PC-9 (cell line): ENCODE results near the gene HOXA2. TPM values are rescaled to one million over a fixed set of nuclear protein-coding genes. Genes with fewer than 3 reads are reported as not detected.

ENCODE experiments used
- BruUV-seq: library from RNA; stranded (reverse); fragments of 400-500 nt; replicated peaks from 2 replicates; lab custom pipeline; 2021; lab: Mats Ljungman, UMichigan
- CTCF ChIA-PET: fragments of 300-600 bp; sonication (Branson Sonifier 250); formaldehyde crosslinking; loops from one replicate; lab custom pipeline; 2022; ENCODE audit warnings: antibody characterized with exemption; lab: Charles Lee
- POLR2A ChIA-PET: fragments of 300-600 bp; sonication (Branson Sonifier 250); formaldehyde crosslinking; loops from one replicate; lab custom pipeline; 2022; ENCODE audit warnings: antibody characterized with exemption; ENCODE audit not compliant: unreplicated experiment; lab: Charles Lee
- DNase-seq, 2 experiments: peaks; one replicate each; pipeline versions ENCODE4 v3.0.0 to v3.0.0-alpha.2; 2015 to 2022; ENCODE audit warnings: mixed read lengths in 1 of 2
- H2AFZ ChIP-seq: fragments of 200-600 bp; sonication (generic); 2 replicates; pipeline ENCODE4 v1.8.1; 2017; ENCODE audit warnings: antibody characterized with exemption
- H3F3A ChIP-seq: fragments of 200-600 bp; sonication (generic); 2 replicates; pipeline ENCODE4 v1.8.1; 2017; ENCODE audit warnings: antibody characterized with exemption, mild to moderate bottlenecking, low read depth; ENCODE audit not compliant: insufficient read depth
- H3K27ac ChIP-seq: fragments of 200-600 bp; sonication (generic); 2 replicates; pipeline ENCODE4 v1.6.1; 2016; ENCODE audit warnings: mixed run types
- H3K27me3 ChIP-seq: fragments of 200-600 bp; sonication (generic); 2 replicates; pipeline ENCODE4 v1.6.1; 2016; ENCODE audit warnings: low read depth, mixed run types; ENCODE audit not compliant: insufficient read depth
- H3K36me3 ChIP-seq: fragments of 200-600 bp; sonication (generic); 2 replicates; pipeline ENCODE4 v1.6.1; 2016; ENCODE audit warnings: low read depth, mixed run types
- H3K4me1 ChIP-seq: fragments of 200-600 bp; sonication (generic); replicated peaks from 2 replicates; pipeline ENCODE4 v1.6.1; 2016; ENCODE audit warnings: mixed run types; ENCODE audit not compliant: insufficient read depth
- H3K4me2 ChIP-seq: fragments of 200-600 bp; sonication (generic); 2 replicates; pipeline ENCODE4 v1.6.1; 2017; ENCODE audit warnings: mixed run types
- H3K4me3 ChIP-seq: fragments of 200-600 bp; sonication (generic); 2 replicates; pipeline ENCODE4 v1.6.1; 2016; ENCODE audit warnings: mixed run types
- H3K79me2 ChIP-seq: fragments of 200-600 bp; sonication (generic); 2 replicates; pipeline ENCODE4 v1.6.1; 2017; ENCODE audit warnings: low read depth, mixed run types
- H3K9me2 ChIP-seq: fragments of 200-600 bp; sonication (generic); 2 replicates; pipeline ENCODE4 v1.8.1; 2017; ENCODE audit warnings: mild to moderate bottlenecking; ENCODE audit not compliant: insufficient read depth
- H3K9me3 ChIP-seq: fragments of 200-600 bp; sonication (generic); 2 replicates; pipeline ENCODE4 v1.8.1; 2016; ENCODE audit warnings: low read depth; ENCODE audit not compliant: insufficient read depth
- H4K20me1 ChIP-seq: fragments of 200-600 bp; sonication (generic); 2 replicates; pipeline ENCODE4 v1.8.1; 2017; ENCODE audit not compliant: insufficient read depth
- EZH2 ChIP-seq: fragments of 200-600 bp; sonication (generic); IDR thresholded peaks from 2 replicates; pipeline ENCODE4 v1.8.0; 2017; ENCODE audit warnings: antibody characterized with exemption, low read depth
- intact Hi-C: fragments of 100-400 bp; cut with micrococcal nuclease; formaldehyde crosslinking; loops from one replicate; pipeline ENCODE4 v1.10.0; 2022; ENCODE audit not compliant: unreplicated experiment
- total RNA-seq: library from RNA; stranded (reverse); gene quantifications from 2 replicates; pipeline ENCODE4 v1.2.3, GENCODE V29; 2021
- TF ChIP-seq, protein P1 (sequence below): fragments of 200-600 bp; sonication (generic); conservative IDR thresholded peaks from 2 replicates; pipeline ENCODE4 v1.6.1; 2017; ENCODE audit warnings: mixed run types, antibody characterized with exemption, mild to moderate bottlenecking, moderate library complexity

HOXA2 gene
- total RNA-seq, 1 experiment from 2014 or later: 6.1 TPM

DNA sequence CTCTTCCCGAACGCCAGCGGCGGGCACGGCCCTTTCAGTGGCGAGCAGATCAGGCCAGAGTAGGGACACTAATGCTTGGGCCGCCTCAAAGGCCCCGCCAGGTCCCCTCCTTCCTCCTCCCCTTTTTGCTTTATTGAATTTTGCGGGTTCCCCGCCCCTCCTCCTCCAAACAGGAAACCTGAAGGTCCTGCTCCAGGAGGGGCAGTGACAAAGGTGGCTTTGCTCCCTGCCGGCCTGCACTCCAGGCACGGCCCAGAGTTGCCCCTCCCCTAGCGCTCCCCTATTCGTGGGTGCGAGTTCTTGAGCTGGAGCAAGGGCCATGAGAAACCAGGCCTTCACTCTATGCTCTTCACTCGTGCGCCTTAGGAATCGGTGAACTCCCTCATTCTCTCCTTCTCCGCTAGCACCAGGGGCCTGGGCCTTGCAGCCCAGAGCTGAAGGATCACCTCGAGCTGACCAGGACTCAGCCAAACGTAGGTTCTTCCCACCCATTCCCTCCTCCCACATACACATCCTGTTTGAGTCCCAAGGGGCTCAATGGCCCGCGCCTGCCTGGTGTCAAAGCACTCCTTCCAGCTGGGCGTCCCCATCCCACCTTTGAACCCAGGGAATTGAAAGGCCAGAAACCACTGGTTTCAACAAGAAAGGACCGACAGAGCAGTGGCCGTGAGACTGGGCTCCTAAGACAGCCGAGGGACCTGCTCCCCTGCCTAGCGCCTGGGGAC is 45.7 kb upstream of the HOXA2 start:
- POLR2A ChIA-PET: interaction anchor here (0.6 kb wide), 1 partner anchor 562 kb away, joined by 3 read pairs; no protein-coding TSS in a partner anchor
- peak overlapping the region; percentile 55 for H3K4me2 ChIP-seq
- 0 out of 2 replicates have a peak, but pooled peaks cover 4% of the 10 kb centered on the region for H3F3A ChIP-seq
- H3K9me3 ChIP-seq: no peaks in the 10 kb centered on the region
- no peak overlapping the region for H3K27ac ChIP-seq
- H3K79me2 ChIP-seq: no peaks in the 10 kb centered on the region
- peak overlapping the region; percentile 73 for H2AFZ ChIP-seq
- no peaks in the 10 kb centered on the region for H3K27me3 ChIP-seq
- H3K4me3 ChIP-seq: peak overlapping the region; percentile 35; the same call in 1 of the 2 replicates
- BruUV-seq: no TSS peak
- 0 out of 2 replicates have a peak, but pooled peaks cover 11% of the 10 kb centered on the region for H3K4me1 ChIP-seq
- no peaks in the 10 kb centered on the region for H4K20me1 ChIP-seq
- no peak for TF ChIP-seq EZH2
- TF ChIP-seq, protein P1, sequence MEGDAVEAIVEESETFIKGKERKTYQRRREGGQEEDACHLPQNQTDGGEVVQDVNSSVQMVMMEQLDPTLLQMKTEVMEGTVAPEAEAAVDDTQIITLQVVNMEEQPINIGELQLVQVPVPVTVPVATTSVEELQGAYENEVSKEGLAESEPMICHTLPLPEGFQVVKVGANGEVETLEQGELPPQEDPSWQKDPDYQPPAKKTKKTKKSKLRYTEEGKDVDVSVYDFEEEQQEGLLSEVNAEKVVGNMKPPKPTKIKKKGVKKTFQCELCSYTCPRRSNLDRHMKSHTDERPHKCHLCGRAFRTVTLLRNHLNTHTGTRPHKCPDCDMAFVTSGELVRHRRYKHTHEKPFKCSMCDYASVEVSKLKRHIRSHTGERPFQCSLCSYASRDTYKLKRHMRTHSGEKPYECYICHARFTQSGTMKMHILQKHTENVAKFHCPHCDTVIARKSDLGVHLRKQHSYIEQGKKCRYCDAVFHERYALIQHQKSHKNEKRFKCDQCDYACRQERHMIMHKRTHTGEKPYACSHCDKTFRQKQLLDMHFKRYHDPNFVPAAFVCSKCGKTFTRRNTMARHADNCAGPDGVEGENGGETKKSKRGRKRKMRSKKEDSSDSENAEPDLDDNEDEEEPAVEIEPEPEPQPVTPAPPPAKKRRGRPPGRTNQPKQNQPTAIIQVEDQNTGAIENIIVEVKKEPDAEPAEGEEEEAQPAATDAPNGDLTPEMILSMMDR: no peak
- H3K36me3 ChIP-seq: no peaks in the 10 kb centered on the region
- intact Hi-C loops: no loop called here
- CTCF ChIA-PET: no interaction called here
- peak in 1 of 2 experiments; percentile 41 for DNase-seq
- H3K9me2 ChIP-seq: no peaks in the 10 kb centered on the region

DNA sequence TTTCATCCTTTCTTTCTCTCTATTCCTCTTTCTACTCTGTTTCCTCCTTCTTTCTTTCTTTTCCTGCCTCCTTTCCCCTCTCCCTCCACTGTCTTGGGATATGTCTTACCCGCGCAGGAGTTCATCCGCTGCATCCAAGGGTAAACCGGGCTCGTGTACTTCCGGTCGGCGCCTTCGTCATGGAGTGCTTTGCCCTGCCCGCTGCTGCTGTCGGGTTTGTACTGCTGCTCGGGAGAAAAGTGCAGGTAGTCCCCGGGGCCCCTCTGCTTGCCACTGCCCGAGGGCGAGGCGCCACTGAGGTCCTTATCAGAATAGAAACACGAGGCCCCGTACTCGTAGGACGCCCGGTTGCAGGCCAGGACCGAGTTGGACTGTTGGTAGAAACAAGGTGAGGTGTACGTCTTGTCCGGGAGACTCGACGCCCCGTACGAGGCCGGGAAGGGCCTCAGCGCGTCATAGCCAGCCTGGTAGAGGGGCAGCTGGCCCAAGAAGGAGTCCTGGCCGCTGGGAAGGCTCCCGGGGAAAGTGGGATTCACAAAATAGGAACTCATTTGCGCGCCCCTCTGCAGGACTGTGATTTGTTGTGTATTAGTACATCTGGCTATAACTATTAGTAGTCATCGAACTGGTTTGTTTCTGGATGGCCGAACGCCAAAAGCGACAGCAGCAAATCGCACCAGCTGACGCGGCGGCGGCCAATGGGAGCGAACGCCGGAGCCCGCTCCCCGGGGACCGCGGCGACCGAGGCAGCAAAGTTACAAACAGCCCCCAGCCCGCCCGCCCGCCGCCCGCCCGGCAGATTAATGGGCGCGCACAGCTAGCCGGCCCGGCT is 44.9 kb upstream of the HOXA2 start, which contains the start of gene HOXA6:
Gene HOXA6, minus strand, starts transcription at position 576 of the 832 bp plus-strand sequence. Its CDS starts 25 bp downstream, at position 551.
- H3K4me3 ChIP-seq: peak within 1 kb of the TSS; percentile 35; the same call in 1 of the 2 replicates
- ChIA-PET CTCF (no interaction called here), POLR2A (no interaction called here)
- 0 out of 2 replicates have a peak, but pooled peaks cover 4% of the 10 kb centered on the region for H3F3A ChIP-seq
- TF ChIP-seq EZH2: no peak
- TF ChIP-seq, protein P1: no peak
- H4K20me1 ChIP-seq: no peaks in the 10 kb centered on the region
- H3K4me1 ChIP-seq: 0 out of 2 replicates have a peak, but pooled peaks cover 11% of the 10 kb centered on the region
- no peaks in the 10 kb centered on the region for H3K9me2 ChIP-seq
- H3K4me2 ChIP-seq: peak within 1 kb of the TSS; percentile 55
- H3K27ac ChIP-seq: no peak within 1 kb of the TSS
- no peaks in the 10 kb centered on the region for H3K36me3 ChIP-seq
- DNase-seq: peak; percentile 36 to 48
- no peaks in the 10 kb centered on the region for H3K27me3 ChIP-seq
- H3K79me2 ChIP-seq: no peaks in the 10 kb centered on the region
- H3K9me3 ChIP-seq: no peaks in the 10 kb centered on the region
- intact Hi-C loops: no loop called here
- BruUV-seq: no TSS peak
- H2AFZ ChIP-seq: peak within 1 kb of the TSS; percentile 73

DNA sequence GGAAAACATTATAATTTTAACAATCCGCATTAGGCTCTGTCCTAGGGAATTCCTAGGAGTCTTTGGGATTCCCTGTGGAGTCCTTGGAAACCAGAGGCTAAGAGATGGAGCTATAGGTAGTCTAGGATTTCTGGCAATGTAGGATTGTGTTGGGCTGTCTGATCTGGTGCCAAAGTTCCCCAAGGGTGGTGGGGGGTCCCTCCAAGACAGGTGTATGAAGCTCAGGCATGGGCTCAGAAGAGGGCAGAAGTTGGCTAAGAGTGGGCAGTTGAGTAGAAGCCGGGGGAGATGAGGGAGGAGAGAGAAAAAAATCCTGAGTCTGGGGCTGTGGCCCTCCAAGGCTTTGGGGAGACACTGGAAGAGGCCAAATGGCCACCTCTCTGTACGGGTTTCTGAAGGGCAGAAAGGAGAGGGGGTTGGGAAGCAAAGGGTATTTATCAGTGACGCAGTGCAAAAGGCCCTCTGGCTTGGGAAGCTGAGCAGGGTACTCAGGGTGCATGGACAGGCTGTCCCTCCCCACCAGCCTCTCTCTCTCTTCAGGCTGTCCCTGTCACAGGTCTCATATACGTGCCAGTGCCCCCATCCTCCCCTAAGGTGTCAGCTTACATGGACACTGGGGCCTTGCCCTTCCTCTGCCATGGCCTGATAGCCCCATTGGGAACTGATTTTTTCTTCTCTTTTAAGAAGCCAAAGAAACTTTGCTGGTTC is 44.2 kb upstream of the HOXA2 start:
- no peak overlapping the region for H3K4me2 ChIP-seq
- TF ChIP-seq EZH2: no peak
- TF ChIP-seq, protein P1: no peak
- no peak for DNase-seq
- H3K27me3 ChIP-seq: no peaks in the 10 kb centered on the region
- H3K9me3 ChIP-seq: no peaks in the 10 kb centered on the region
- no peaks in the 10 kb centered on the region for H3K79me2 ChIP-seq
- H3K36me3 ChIP-seq: no peaks in the 10 kb centered on the region
- no peaks in the 10 kb centered on the region for H3K9me2 ChIP-seq
- H3K27ac ChIP-seq: no peak overlapping the region
- H3K4me3 ChIP-seq: no peak overlapping the region
- POLR2A ChIA-PET: no interaction called here
- CTCF ChIA-PET: no interaction called here
- no peak overlapping the region for H2AFZ ChIP-seq
- 0 out of 2 replicates have a peak, but pooled peaks cover 11% of the 10 kb centered on the region for H3K4me1 ChIP-seq
- no TSS peak for BruUV-seq
- no peaks in the 10 kb centered on the region for H4K20me1 ChIP-seq
- intact Hi-C loops: no loop called here
- H3F3A ChIP-seq: 0 out of 2 replicates have a peak, but pooled peaks cover 4% of the 10 kb centered on the region
